ENCODE results near the gene SLC16A14. TPM values are rescaled to one million over a fixed set of nuclear protein-coding genes. Genes with fewer than 3 reads are reported as not detected.

The SLC16A14 gene
- total and polyA plus RNA-seq, 2 of the 8 experiments (the other 6 are each of a cell fraction or from before 2014, with no cell fraction given), result 2.1 to 3.0 TPM

DNA sequence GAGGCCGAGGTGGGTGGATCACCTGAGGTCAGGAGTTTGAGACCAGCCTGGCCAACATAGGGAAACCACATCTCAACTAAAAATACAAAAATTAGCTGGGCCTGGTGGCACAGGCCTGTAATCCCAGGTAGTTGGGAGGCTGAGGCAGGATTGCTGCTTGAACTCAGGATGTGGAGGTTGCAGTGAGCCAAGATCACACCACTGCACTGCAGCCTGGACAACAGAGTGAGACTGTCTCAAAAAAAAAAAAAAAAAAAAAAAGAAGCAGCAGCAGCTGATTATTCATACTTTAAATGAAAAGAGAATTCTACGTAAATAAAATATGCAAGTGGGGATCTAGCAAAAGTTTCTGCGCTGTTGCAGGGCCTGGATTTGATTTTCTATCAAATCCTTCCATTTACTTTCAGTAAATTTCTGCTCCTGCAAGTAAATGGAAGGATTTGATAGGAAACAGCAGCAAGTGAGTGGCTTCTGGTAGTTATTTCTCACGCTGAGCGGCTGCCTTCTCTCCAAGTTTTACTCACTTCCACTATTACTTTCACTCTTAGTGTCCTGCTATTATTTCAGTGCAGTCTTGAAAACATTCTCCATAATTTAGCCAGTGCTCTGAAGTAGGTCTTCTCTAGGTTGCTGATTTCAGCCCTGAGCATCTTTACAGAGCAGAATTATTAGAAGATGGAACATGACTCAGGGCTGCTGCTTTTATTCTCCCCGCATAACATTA lies 68.4 kb downstream of the SLC16A14 start (continued):
- TF ChIP-seq, protein P1, sequence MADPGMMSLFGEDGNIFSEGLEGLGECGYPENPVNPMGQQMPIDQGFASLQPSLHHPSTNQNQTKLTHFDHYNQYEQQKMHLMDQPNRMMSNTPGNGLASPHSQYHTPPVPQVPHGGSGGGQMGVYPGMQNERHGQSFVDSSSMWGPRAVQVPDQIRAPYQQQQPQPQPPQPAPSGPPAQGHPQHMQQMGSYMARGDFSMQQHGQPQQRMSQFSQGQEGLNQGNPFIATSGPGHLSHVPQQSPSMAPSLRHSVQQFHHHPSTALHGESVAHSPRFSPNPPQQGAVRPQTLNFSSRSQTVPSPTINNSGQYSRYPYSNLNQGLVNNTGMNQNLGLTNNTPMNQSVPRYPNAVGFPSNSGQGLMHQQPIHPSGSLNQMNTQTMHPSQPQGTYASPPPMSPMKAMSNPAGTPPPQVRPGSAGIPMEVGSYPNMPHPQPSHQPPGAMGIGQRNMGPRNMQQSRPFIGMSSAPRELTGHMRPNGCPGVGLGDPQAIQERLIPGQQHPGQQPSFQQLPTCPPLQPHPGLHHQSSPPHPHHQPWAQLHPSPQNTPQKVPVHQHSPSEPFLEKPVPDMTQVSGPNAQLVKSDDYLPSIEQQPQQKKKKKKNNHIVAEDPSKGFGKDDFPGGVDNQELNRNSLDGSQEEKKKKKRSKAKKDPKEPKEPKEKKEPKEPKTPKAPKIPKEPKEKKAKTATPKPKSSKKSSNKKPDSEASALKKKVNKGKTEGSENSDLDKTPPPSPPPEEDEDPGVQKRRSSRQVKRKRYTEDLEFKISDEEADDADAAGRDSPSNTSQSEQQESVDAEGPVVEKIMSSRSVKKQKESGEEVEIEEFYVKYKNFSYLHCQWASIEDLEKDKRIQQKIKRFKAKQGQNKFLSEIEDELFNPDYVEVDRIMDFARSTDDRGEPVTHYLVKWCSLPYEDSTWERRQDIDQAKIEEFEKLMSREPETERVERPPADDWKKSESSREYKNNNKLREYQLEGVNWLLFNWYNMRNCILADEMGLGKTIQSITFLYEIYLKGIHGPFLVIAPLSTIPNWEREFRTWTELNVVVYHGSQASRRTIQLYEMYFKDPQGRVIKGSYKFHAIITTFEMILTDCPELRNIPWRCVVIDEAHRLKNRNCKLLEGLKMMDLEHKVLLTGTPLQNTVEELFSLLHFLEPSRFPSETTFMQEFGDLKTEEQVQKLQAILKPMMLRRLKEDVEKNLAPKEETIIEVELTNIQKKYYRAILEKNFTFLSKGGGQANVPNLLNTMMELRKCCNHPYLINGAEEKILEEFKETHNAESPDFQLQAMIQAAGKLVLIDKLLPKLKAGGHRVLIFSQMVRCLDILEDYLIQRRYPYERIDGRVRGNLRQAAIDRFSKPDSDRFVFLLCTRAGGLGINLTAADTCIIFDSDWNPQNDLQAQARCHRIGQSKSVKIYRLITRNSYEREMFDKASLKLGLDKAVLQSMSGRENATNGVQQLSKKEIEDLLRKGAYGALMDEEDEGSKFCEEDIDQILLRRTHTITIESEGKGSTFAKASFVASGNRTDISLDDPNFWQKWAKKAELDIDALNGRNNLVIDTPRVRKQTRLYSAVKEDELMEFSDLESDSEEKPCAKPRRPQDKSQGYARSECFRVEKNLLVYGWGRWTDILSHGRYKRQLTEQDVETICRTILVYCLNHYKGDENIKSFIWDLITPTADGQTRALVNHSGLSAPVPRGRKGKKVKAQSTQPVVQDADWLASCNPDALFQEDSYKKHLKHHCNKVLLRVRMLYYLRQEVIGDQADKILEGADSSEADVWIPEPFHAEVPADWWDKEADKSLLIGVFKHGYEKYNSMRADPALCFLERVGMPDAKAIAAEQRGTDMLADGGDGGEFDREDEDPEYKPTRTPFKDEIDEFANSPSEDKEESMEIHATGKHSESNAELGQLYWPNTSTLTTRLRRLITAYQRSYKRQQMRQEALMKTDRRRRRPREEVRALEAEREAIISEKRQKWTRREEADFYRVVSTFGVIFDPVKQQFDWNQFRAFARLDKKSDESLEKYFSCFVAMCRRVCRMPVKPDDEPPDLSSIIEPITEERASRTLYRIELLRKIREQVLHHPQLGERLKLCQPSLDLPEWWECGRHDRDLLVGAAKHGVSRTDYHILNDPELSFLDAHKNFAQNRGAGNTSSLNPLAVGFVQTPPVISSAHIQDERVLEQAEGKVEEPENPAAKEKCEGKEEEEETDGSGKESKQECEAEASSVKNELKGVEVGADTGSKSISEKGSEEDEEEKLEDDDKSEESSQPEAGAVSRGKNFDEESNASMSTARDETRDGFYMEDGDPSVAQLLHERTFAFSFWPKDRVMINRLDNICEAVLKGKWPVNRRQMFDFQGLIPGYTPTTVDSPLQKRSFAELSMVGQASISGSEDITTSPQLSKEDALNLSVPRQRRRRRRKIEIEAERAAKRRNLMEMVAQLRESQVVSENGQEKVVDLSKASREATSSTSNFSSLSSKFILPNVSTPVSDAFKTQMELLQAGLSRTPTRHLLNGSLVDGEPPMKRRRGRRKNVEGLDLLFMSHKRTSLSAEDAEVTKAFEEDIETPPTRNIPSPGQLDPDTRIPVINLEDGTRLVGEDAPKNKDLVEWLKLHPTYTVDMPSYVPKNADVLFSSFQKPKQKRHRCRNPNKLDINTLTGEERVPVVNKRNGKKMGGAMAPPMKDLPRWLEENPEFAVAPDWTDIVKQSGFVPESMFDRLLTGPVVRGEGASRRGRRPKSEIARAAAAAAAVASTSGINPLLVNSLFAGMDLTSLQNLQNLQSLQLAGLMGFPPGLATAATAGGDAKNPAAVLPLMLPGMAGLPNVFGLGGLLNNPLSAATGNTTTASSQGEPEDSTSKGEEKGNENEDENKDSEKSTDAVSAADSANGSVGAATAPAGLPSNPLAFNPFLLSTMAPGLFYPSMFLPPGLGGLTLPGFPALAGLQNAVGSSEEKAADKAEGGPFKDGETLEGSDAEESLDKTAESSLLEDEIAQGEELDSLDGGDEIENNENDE (IDR thresholded peaks at IDR 0.05; ENCODE audit: insufficient replicate concordance, low read length), result no peak
- TF ChIP-seq RBBP5 (IDR thresholded peaks at IDR 0.05; ENCODE audit: borderline replicate concordance, low read depth, low read length) (no peak), SP1 (IDR thresholded peaks at IDR 0.05; ENCODE audit: low read depth, low read length) (no peak), CHD2 (IDR thresholded peaks at IDR 0.05; ENCODE audit: low read length) (no peak), TEAD4 (IDR thresholded peaks at IDR 0.05; ENCODE audit: low read depth, low read length) (no peak), SUZ12 (IDR thresholded peaks at IDR 0.05; ENCODE audit: low read length) (no peak), RNF2 (IDR thresholded peaks at IDR 0.05; ENCODE audit: borderline replicate concordance, low read depth, low read length, missing control alignments, poor library complexity, severe bottlenecking) (no peak), KDM1A (IDR thresholded peaks at IDR 0.05; ENCODE audit: borderline replicate concordance, low read length) (no peak), HDAC2 (IDR thresholded peaks at IDR 0.05; ENCODE audit: borderline replicate concordance in 1 of 2, low read depth in 2 of 2, low read length in 2 of 2) (no peak), CTBP2 (IDR thresholded peaks at IDR 0.05; ENCODE audit: borderline replicate concordance, insufficient read depth, insufficient read length, low read length) (no peak)
